Myocyte (in vitro differentiated cells): ENCODE data around the gene TRIM28. TPM values are rescaled to one million over a fixed set of nuclear protein-coding genes. Genes with fewer than 3 reads are reported as not detected.
"Not testable (repeated sequence)": the region's sequence is repeated elsewhere in the genome, so short reads cannot be mapped to it uniquely, and the experiment has no call there.

Source experiments
- DNase-seq: peaks from one replicate; pipeline ENCODE4 v3.0.0-alpha.2; 2012; ENCODE audit warnings: low read depth
- total RNA-seq: library from RNA; depleted of rRNA; stranded (reverse); fragments of >200 nt; gene quantifications from 2 replicates; pipeline ENCODE4 v1.2.3, GENCODE V29; 2014

TRIM28 gene
- total RNA-seq, 1 donor from 2014 or later, result 268 TPM

GRCh38 chr19:58518256-58519086 lies 25.4 kb upstream of the TRIM28 start:
- no peak for DNase-seq

GRCh38 chr19:58519087-58519354 lies 24.8 kb upstream of the TRIM28 start:
- peak; percentile 79 for DNase-seq

GRCh38 chr19:58519355-58520256 lies 24.3 kb upstream of the TRIM28 start, which contains the start of gene ZBTB45:
ZBTB45 (minus strand) TSS chr19:58519810; CDS start chr19:58517673, 2,137 bp downstream.
- peak; percentile 97 for DNase-seq

GRCh38 chr19:58520257-58520599 lies 23.6 kb upstream of the TRIM28 start:
- no peak for DNase-seq

- DNase-seq, result no peak
These were observed 22.2 kb upstream of the TRIM28 start for GRCh38 chr19:58521651-58522050.

GRCh38 chr19:58522709-58523108 lies 21.2 kb upstream of the TRIM28 start:
- no peak for DNase-seq

GRCh38 chr19:58529405-58529804 lies 14.5 kb upstream of the TRIM28 start:
- DNase-seq, result no peak

GRCh38 chr19:58531034-58531840 lies 12.6 kb upstream of the TRIM28 start:
- DNase-seq, result no peak

GRCh38 chr19:58535857-58536256 lies 8.0 kb upstream of the TRIM28 start:
- no peak for DNase-seq

GRCh38 chr19:58536852-58537798 lies 6.7 kb upstream of the TRIM28 start:
- DNase-seq, result no peak

- DNase-seq, result no peak
These were observed 5.4 kb upstream of the TRIM28 start for GRCh38 chr19:58538257-58539168.

GRCh38 chr19:58539169-58539559 lies 4.7 kb upstream of the TRIM28 start:
- not testable (repeated sequence) for DNase-seq

- not testable (repeated sequence) for DNase-seq
These were observed 1.1 kb upstream of the TRIM28 start for GRCh38 chr19:58542641-58543372.

- DNase-seq, result peak; percentile 71
These were observed 874 bp downstream of the TRIM28 start for GRCh38 chr19:58544591-58545285.

GRCh38 chr19:58545286-58546018 lies 1.6 kb downstream of the TRIM28 start:
- DNase-seq, result no peak

- DNase-seq, result no peak
These were observed 2.2 kb downstream of the TRIM28 start for GRCh38 chr19:58546019-58546530.
